IMR-90 (cell line): ENCODE data around the gene ADAMTSL5.

ENCODE experiments used
- CTCF ChIP-seq: conservative IDR thresholded peaks from 2 replicates; pipeline ENCODE4 v1.5.1; 2012; ENCODE audit warnings: mild to moderate bottlenecking, low read depth, low read length, improper control_type of control experiment
- POLR2A ChIP-seq: IDR thresholded peaks from 2 replicates; pipeline ENCODE4 v1.6.1; 2012; ENCODE audit warnings: mild to moderate bottlenecking, low read depth, low read length

- TF ChIP-seq POLR2A (no peak), CTCF (no peak)
Observed at GRCh38 chr19:1471010-1471514, 41.8 kb downstream of the ADAMTSL5 start.
